GM18508 (cell line): ENCODE measurements around the gene SAMD5.
"Not testable (repeated sequence)": the region's sequence is repeated elsewhere in the genome, so short reads cannot be mapped to it uniquely, and the experiment has no call there.

Experiments used
- ATAC-seq: cut with Tn5 transposase; IDR thresholded peaks from one replicate; pipeline ENCODE4 v1.9.1; 2021; ENCODE audit warnings: moderate number of reproducible peaks; ENCODE audit not compliant: insufficient read depth, unreplicated experiment

Gene SAMD5

DNA sequence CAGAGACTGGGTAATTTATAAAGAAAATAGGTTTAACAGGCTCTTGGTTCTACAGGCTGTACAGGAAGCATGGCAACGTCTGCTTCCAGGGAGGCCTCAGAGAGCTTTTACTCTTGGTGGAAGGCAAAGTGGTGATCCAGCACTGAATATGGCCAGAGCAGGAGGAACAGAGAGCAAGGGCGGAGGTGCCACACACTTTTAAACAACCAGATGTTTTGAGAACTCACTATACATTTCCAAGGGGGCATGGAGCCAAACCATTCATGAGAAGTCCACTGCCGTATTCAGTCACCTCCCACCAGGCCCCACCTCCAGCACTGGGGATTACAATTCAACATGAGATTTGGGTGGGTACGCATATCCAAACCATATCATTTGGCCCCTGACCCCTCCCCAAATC lies 18.7 kb downstream of the SAMD5 start:
- ATAC-seq, result no peak

- ATAC-seq, result no peak
Measured at GRCh38 chr6:147528511-147529145, 20.1 kb downstream of the SAMD5 start.

GRCh38 chr6:147530132-147531060 lies 21.9 kb downstream of the SAMD5 start:
- ATAC-seq, result no peak

- ATAC-seq, result no peak
Measured at GRCh38 chr6:147531321-147531720, 22.8 kb downstream of the SAMD5 start.

DNA sequence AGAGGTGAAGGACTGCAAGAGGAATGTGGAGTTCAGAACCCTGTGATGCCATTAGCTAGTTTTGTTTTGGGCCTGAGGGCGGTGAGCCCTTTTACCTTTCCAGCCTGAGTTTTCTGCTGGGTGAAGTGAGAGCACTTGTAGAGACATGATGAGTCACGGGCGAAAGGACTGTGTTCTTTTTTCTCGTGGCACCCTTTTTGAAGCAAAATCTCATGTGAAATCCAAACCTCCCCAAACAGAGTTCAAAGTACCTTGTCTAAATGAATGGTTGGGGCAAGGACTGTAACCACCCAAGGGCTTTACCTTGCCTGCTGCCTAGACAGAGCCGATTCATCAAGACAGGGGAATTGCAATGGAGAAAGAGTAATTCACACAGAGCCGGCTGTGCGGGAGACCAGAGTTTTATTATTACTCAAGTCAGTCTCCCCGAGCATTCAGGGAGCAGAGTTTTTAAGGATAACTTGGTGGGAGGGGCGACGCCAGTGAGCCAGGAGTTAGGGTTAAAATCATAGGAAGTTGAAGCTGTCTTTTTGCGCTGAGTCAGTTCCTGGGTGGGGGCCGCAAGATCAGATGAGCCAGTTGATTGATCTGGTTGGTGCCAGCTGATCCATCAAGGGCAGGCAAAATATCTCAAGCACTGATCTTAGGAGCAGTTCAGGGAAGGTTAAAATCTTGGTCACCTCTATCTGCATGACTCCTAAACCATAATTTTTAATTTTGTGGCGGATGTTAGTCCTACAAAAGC lies 25.8 kb downstream of the SAMD5 start:
- ATAC-seq, result no peak

- ATAC-seq, result no peak
Measured at GRCh38 chr6:147538821-147539220, 30.3 kb downstream of the SAMD5 start.

- ATAC-seq, result no peak
Measured at GRCh38 chr6:147540075-147540474, 31.6 kb downstream of the SAMD5 start.

DNA sequence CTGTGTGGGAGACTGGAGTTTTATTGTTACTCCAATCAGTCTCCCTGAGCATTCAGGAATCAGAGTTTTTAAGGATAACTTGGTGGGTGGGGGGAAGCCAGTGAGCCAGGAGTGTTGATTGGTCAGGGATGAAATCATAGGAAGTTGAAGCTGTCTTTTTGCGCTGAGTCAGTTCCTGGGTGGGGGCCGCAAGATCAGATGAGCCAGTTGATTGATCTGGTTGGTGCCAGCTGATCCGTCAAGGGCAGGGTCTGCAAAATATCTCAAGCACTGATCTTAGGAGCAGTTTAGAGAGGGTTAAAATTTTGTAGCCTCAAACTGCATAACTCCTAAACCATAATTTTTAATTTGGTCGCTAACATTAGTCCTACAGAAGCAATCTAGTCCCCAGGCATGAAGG lies 33.9 kb downstream of the SAMD5 start:
- not testable (repeated sequence) for ATAC-seq

DNA sequence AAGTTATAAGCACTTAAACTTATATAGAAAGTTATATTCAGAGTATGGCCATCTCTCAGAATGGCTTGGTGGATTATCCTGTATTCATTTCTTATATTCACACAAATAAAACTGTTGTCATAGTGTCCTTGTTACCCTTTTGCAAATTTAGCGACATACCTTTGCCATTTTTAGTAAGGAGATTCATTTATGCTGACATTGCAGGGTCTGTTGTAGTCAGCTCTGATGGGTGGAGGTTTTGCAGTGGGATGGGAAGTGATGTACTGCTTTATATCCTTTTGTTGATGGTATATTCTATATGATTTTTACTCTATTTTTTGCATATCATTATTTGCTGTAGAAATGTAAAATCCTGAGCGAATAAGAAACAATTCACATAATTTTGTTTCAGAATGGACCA lies 35.9 kb downstream of the SAMD5 start:
- no peak for ATAC-seq

GRCh38 chr6:147546501-147547368 lies 38.2 kb downstream of the SAMD5 start:
- no peak for ATAC-seq

DNA sequence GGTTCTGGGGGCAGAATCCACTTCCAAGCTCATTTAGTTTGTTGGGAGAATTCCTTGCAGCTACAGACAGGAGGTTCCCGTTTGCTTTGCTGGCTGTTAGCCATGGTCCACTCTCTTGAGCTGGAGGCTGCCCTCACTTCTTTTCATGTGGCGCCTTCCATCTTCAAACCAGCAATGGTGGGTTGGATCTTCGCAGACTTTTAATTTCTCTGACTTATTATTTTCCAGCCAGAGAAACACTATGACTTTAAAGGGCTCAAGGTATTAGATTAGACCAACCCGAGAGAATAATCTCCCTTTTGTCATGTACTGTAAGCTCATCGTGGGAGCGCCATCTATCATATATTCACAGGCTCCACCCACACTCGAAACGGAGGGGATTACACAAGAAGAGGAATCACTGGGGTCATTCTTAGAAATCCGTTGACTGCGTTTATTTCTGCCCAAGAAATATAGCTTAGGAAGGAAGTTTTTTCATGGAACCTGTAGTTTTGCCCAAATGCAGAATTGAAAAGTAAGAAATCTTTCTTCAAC lies 38.9 kb downstream of the SAMD5 start:
- no peak for ATAC-seq

- ATAC-seq, result no peak
Measured at GRCh38 chr6:147548921-147549475, 40.5 kb downstream of the SAMD5 start.

DNA sequence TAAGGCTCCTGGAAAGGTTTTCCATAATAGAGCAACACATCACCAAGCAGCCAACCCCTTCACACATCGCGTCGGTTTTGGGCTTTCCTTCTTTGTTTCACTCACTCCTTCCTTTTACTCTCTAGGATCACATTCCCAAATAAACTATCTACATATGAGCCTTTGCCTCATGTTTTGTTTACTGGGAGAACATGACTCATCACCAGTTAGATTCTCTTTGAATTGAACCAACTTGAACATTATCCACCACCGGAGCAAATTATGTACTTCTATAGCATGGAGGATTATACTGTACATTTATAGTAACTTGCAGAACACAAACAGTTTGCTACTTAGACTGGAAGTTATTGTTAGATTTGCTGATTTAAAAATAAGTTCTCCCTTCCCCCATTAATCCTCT lies 41.0 kb downstream of the SAMD5 start:
- no peak for ATAC-seq

DNA sequence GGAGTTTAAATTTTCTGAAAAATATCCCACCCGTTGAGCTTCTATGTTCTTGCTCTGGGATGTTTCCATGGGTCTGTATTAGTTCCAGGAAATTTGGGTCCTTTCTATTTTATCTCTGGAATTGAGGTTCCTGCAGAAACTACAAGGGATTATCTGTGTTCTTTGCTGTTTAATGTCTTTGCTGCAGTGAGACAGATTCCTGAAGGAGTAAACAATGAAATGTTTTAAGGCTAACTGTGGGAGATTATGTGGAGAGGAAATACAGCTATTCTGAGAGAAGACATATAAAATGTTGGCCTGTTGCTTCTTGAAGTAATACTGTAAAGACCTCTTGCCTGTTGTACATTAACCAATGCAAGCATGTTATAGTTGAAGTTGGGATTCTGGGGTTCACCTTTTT lies 43.5 kb downstream of the SAMD5 start:
- no peak for ATAC-seq

- ATAC-seq, result no peak
Measured at GRCh38 chr6:147553099-147553498, 44.6 kb downstream of the SAMD5 start.

GRCh38 chr6:147554281-147554680 lies 45.8 kb downstream of the SAMD5 start:
- no peak for ATAC-seq

- no peak for ATAC-seq
Measured at GRCh38 chr6:147559006-147559405, 50.5 kb downstream of the SAMD5 start.

DNA sequence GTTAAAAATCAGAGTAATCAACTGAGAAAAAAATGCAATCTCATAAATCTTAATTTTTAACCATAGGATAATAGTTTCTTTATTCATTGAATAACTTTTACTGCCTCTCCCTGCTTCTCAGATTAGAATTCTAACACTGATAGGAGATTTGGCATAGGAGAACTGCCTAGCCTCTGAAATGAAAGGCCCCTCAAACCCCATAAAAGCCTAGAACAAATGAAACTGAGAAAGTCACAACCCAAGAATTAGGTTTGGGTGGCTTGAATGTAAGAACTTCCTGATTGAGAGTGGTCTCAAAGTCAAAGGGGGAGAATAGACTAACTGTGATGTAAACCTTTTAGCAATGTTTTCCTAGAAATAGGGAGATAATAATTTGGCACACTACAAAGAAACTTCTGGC lies 52.2 kb downstream of the SAMD5 start:
- no peak for ATAC-seq

GRCh38 chr6:147561726-147562125 lies 53.2 kb downstream of the SAMD5 start:
- no peak for ATAC-seq

DNA sequence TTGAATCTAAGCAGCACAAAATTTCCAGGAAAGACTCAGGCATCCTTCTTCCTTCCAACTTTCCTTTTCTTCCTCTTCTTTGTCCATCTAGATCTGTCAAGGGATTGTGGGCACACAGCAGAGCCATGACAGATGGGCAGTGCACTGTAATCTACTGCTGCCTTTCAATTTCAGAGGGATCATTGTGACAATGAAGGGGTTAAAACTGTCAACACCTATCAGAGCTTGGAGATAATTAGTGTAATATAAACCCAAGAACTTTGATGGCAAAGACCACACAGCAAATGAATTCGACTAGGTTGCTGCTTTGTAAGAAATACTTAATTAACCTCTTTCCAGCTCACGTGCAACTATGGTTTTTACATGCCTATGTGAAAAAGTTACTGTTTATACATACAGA lies 55.0 kb downstream of the SAMD5 start:
- ATAC-seq, result no peak
